GM12872 (cell line): ENCODE data around the gene MKLN1.

ENCODE experiments used
- TF ChIP-seq, protein P1 (sequence below): IDR thresholded peaks from 3 replicates; pipeline ENCODE4 v1.5.1; 2011; ENCODE audit warnings: low read depth, mild to moderate bottlenecking, low read length, moderate library complexity; ENCODE audit not compliant: insufficient read depth

Gene MKLN1

DNA sequence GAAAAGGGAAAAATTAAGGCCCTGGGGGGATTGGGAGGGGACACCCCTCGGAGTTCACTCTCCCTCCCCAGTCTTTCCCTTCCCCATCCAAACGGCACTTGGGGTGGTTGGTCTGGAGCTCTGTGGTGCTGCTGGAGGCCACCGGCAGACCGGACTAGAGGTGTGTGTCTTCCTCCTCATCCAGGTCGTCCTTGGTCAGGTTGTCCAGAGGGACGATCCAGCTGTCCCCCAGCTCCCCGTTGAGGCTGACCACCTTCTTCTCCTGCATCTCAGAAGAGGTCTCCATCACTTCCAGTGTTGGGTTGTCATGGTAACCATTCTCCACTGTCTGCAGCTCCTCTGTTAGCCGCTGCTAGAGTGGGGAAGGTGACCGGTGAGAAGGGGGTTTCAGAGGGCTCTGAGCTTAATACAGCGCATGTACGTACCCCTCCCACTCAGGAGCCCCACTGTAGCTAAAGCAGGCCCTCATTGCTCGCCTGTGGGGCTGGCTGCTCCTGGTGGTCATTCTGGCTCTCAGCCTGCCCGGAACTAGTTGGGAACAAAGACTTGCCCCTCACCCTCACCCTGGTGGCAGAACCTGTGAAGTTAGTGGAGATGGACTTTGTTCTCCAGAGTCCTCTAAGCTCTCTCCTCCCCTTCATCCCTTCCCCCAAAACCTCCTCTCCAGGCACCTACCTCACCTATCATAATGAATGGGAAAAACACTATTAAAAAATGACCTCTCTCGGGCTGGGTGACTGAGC, 176.7 kb downstream of the MKLN1 start:
- TF ChIP-seq, protein P1, sequence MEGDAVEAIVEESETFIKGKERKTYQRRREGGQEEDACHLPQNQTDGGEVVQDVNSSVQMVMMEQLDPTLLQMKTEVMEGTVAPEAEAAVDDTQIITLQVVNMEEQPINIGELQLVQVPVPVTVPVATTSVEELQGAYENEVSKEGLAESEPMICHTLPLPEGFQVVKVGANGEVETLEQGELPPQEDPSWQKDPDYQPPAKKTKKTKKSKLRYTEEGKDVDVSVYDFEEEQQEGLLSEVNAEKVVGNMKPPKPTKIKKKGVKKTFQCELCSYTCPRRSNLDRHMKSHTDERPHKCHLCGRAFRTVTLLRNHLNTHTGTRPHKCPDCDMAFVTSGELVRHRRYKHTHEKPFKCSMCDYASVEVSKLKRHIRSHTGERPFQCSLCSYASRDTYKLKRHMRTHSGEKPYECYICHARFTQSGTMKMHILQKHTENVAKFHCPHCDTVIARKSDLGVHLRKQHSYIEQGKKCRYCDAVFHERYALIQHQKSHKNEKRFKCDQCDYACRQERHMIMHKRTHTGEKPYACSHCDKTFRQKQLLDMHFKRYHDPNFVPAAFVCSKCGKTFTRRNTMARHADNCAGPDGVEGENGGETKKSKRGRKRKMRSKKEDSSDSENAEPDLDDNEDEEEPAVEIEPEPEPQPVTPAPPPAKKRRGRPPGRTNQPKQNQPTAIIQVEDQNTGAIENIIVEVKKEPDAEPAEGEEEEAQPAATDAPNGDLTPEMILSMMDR = no peak

DNA sequence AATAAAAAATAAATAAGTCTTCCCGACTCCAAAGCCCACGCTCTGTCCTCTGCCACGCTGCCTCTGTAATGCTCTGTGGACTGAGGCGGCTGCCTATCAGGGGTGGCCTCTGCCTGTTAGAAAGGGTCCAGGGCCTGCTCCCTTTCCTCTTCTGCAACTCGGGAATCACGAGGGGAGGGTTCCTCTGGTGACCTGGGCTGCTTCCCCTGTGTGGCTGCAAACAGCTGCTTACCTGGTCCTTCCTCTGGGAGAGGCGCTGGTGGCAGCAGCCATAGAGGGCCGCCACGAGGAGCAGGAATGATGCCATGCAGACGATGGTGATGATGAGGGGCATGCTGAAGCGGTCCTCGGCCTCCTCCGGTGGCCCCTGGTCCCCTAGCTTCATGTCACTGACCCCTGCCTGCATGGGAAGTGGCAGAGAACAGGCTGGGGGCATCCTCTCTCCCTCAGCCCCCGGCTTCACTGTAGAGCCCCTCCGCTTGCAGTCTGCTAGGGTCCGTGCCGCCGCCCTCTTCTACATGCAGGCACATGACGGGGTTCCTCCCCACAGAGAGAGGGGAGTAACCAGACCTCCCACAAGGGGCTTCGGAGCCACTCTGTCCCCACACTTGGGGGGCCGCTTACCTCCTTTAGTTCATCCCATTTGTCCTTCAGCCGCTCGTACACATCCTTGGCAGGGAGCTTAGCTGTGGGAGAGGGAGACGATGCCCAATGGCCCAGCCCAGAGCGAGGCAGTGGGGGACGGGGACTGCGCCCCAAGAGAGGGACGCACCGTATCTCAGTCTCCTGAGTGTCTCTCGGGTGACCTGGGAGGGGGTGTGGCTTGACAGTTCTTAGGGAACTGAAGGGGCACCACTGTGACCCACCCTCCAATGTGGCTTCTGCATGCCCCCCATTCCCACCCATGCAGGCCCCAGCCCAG, 178.2 kb downstream of the MKLN1 start:
- TF ChIP-seq, protein P1 = no peak

DNA sequence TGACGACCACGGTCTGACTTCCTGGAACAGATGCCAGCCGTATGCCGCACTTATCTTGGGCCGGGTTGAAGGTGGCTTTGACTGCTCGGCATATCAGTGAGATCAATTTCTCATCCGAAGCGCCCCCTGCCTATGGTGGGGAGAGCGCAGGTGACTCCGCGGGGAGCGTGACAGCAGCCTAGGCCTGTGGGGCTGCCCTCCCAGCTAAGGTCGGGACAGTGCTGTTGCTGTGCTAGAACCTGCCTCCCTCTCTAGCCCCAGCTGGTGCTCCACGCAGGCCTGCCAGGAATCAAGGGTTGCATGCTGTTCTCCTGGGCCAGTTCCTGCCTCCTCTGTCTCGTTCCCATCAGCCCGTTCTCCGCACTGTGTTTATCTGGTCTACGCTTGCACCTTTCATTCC, 178.9 kb downstream of the MKLN1 start:
- TF ChIP-seq, protein P1 = no peak

DNA sequence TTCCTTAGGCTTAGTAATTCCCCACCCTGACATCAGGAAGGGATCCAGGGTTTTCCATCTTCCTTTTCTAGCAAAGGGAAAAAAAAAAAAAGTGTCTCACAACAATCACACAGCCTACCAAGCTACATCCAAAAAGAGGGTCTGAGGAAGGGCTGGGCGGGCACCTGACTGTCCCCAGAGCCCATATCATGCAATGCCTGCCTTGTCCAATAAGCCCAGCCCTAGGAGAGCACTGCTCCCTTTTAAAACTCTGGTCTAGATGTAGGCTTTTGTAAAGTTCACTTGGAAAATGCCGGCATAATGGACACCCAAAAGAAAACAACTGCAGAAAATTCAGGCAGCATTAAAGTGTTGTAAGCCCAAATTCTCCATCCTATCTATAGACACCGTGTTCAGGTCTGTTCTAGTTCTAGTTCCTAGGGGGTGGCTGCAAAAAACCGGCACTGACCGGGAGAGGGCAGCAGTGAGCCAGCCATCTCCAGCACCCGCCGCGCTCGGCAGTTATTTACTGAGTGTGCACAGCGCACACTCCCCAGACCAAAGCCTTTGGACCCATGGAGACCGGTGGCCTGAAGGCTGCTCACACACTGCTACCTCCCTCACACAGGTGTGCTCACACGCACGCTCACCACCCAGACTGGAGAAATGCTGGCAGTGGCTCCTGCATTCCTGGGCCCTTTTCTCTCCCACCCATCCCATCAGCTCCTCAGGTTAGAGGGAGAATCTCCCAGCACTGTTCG, 180.1 kb downstream of the MKLN1 start:
- TF ChIP-seq, protein P1 = peak; percentile 80

DNA sequence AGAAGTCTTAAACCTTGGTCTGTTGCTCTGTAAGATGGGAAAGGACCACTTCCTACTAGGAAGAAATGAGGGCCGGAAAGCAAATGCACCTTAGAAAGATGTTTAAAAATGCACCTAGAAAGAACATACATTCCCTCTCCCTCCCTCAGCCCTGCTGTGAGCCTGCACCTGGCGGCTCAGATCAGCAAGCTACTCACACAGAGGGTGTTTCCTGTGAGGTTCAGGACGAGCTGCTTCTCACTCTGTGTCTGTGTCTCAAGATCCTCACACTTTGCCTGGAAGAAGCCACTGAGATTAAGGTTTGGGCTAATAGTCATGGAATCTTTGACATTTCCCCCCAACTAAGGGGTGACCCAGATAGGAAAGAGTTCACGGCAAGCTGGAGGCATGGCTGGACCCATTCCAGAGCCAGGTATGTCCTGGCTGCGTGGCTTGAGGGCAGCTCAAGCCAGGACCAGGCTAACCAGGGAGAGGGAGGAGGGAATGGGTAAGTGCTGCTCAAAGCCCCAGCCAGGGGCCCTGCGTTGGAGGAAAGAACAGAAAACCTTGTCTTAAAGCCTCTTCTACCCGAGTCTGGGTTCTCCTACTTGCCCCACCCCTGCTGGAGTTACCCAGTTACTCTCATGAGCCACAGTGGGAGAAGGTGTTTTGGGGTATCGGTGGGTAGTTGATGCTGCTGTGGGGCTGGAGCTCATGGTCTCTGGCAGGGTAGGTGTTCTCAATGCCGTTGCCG, 181.2 kb downstream of the MKLN1 start:
- TF ChIP-seq, protein P1 = no peak

DNA sequence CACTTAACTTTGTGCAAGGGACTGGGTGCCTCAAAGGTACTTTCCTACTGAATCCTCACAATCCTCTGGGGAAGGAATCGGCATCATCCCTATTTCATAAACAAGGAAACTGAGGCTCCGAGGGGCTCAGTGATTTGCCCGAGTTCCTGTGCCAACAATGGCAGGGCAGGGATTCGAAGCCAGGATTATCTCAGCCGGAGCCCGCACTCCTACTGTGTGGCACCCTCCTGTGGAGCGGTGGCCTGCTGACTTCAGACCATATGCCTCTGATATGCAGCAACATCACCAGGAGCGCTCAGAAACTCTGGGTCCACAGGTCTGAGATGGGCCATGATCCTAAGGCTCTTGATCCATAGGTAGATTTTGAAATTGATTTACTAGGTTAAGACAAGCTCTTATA, 182.1 kb downstream of the MKLN1 start:
- TF ChIP-seq, protein P1 = no peak
